Endometrial microvascular endothelial cells (primary cell): ENCODE measurements around the gene SMCHD1. TPM values are rescaled to one million over a fixed set of nuclear protein-coding genes. Genes with fewer than 3 reads are reported as not detected.
"Not testable (repeated sequence)": the region's sequence is repeated elsewhere in the genome, so short reads cannot be mapped to it uniquely, and the experiment has no call there.

Source experiments
- in situ Hi-C: cut with HindIII; loops from 2 replicates; pipeline ENCODE4 v1.10.0; 2017; ENCODE audit warnings: low sequenced_read_pairs, low pct_unique_long_range_greater_than_20kb; ENCODE audit errors: inconsistent ontology term
- total RNA-seq: library from RNA; depleted of rRNA; stranded (reverse); fragments of >200 nt; gene quantifications from one replicate; pipeline ENCODE4 v1.2.3, GENCODE V29; 2015; ENCODE audit errors: inconsistent ontology term

The SMCHD1 gene
- total RNA-seq, 1 donor from 2014 or later: 27.6 TPM

DNA sequence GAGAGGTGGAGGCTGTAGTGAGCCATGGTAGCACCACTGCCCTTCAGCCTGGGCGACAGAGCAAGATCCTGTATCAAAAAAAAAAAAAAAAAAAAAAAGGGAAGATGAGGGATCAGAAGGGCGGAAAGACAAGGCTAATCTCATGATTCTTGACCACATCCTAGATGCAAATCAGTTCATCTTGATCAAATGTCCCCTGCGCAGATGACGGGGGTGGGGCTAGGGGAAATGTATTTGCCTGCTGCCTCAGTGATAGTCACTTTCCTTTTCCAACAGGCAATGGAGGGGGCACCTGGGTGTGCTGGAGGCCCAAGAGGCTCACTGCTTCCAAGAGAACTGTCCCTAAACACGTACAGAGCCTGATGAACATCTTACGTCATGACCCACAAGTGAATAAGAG is 187.6 kb downstream of the SMCHD1 start:
- in situ Hi-C loops: no loop called here

DNA sequence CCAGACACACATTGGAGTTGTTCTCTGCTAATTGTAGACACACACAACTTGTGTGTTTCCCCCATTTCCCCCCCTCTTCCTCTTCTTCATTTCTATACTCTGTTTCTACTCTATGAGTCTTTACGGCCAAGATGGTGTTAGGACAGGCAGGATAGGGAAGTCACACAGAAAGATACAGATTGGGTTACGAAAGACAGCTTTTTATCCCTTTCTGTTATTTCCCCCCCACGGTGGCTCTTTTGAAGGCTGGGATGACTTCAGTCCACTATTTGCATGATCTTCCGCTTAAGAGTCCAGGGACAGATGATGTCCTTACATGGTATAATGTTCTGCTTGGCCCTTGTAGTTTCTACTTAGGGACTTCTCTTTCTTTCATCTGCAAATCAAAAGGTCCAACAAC is 189.6 kb downstream of the SMCHD1 start:
- in situ Hi-C loops: no loop called here

DNA sequence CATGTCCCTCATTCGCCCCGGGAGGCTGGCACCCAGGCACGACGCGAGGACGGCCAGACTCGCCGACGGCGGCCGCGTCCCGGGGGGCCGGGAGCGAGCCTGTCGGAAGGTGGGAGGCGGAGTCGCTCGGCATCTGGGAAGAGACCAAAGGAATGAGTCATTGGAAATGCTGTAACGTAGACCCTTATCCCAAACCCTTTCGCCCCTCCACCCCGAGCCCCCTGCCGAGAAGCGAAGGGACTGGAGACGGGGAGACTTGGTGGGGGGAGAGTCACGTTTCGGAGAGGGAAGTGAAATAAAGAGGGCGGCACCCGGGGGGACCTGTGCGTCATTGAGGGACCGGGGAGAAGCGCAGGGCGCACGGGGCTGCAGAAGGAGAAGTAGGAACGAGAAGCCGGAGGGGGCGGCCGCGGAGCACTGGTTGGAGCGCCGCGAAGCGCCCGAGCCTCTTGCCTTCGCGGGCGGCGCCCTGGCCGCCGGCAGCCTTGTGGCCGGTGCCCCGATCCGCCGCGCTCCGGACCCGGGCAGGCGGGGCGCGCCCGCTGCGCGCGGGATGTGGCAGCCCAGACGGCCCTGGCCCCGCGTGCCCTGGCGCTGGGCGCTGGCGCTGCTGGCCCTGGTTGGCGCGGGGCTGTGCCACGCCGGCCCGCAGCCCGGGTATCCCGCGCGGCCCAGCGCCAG is 191.2 kb downstream of the SMCHD1 start, which contains the start of gene EMILIN2:
Gene EMILIN2, plus strand, starts transcription at position 371 of the 681 bp plus-strand sequence. Its CDS starts 183 bp downstream, at position 554.
- in situ Hi-C loops: no loop called here

DNA sequence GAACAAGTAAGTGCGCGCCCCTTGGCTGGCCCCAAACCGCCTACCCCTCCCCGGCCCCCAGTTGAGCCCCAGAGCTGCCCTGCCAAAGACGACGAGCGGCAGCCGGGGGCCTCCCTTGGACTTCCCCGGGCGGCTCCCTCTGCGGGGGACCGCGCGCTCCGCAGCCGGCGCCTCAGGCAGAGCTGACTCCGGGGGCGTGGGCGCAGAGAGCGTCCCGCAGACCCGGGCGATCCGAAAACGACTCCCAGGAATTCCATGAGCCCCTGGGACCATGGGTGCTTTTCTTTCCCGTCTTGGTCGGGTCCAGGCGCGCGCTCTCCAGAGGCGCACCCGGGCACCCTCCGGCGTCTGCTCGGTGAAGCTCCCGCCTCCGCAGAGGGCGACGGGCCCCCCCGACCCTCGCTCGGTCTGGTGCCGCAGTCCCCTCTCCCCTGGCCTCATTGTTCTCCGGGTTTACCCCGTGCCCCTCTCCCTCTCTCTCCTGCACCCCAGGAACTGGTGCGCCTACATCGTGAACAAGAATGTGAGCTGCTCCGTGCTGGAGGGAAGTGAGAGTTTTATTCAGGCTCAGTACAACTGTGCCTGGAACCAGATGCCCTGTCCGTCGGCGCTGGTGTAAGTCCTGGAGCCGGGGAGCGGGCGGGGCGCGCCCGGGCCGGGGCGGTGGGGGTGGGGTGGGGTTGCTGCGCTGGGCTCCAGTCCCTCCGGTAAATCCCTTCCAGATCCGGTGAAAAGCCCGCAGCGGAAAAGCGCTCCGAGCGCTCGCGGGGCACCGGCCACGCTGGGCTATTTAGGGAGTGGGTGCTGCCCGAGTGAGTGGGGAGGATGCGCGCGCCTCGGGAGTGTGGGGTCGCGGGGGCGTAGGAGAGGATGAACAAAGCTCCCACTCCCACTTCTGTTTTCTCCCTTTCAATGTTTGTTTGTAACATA is 192.1 kb downstream of the SMCHD1 start:
- in situ Hi-C loops: no loop called here

DNA sequence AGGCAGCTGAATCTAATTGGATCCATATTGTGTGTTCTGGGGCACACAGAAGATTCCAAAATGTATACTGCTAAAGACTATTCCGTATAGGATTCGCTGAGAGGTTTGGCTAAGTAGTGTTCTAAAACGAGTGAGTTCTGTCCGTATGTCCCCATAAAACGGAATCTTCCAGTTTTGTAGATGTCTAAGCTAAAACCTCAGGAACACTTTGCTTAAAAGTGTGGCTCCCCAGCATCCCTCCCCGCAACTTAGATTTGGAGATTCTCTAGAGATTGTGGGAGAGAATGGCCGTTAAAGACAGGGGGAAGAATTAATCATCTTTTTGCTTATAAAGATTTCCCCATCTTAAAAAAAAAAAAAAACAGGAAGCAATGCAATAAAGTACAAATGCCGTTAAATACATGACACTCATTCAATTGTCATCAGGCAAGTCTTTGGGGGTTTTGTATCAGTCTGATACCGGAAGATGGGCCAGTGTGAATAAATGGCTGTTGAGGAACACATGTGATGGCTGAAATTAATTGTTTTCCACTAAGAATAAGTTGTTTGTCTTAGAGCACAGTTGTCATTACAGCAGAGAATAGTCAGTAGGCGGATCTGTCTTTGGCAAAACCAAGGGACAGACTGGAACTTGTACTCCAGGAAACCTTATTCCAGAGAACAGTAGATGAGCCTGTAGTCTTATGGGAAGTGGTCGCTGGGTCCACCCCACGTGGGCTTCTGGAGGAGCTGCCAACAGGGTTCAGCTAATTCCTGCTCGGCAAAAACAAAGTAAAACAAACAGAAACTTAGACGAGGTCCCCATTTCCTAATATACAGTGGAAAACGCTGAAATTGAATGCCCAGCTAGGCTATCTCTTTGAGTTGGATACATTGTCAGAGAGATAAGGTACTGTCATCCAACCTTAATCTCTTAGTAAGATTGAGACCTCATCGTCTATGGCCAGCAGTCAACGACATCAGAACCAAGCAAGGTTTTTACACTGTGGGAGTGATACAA is 193.0 kb downstream of the SMCHD1 start:
- in situ Hi-C loops: no loop called here

DNA sequence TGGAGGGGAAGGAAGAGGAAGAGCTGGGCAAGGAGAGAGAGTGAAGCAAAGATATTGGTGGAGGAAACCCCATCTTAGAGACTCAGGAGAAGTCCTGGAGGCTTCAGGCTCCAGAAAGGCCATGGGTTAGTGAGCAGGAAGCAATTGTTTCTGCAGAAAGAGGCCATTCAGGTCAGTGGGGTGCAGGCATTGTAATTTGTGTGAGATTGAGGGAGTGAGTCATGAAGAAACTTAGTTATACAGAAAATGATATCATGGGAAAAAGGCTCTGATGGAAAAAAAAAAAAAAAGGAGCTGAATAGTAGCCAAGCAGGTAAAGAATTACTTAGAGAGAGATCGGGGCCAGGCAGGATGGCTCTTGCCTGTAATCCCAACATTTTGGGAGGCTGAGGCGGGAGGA is 195.3 kb downstream of the SMCHD1 start:
- in situ Hi-C loops: no loop called here

DNA sequence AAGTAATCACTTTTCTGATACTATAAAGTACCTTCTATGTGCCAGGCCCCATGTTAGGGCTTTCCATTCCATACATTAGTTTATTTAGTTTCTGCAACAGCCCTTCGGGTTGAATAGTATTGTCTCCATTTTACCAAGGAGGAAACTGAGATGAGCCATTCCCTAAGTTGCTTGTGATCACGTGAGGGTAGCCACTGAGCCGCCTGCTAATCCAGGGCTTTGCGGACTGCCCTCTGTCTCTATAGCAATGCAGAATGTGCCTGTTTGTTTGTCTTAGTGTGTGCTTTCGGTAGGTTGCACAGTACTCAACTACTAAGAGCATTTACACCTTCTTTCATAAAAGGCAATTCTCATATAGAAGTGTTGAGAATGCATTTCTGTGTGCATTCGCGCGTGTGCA is 196.2 kb downstream of the SMCHD1 start:
- in situ Hi-C loops: no loop called here

DNA sequence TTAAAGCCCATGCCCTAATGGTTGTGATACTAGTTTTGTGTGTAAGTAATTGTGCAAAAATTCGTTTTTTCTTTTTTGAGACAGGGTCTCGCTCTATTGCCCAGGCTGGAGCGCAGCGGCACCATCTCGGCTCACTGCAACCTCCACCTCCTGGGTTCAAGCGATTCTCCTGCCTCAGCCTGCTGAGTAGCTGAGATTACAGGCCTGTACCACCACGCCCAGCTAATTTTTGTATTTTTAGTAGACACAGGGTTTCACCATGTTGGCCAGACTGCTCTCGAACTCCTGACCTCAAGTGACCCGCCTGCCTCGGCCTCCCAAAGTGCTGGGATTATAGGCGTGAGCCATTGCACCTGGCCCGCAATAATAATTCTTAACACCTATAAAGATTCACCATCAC is 196.9 kb downstream of the SMCHD1 start:
- in situ Hi-C loops: not testable (repeated sequence)

DNA sequence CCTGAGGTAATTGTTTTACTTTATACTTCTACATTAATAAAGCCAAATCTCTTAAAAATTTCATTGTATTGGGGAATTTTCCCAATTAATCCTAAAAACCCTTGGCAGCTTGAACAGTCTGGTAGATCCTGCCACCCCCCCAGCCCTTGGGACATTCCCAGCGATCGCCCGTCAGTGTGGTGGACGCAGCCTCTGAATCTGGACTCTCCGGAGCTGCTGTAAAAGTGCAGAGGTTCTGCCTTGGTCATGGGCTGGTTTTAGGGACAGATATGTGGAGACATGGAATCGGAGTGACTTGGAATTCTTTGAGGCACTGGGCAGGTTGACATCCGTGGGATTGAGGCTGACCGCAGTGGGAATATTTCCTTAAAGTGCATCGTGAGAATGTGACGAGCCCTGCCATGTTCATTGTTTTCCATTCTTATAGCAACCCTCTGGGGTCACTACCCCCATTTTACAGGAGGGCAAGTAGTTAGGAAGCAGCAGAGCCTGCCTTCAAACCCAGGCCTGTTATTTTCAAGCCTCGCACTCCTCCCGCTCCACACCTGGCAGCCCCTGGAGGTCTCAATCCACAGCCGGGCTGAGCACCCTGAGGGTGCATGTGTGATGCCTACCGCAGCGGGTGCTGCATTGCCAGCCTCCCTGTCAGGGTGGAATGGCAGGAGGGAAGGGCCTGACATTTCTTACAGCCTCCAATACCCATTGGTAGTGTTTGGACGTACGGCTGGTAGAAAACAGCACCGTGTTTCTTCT is 197.8 kb downstream of the SMCHD1 start:
- in situ Hi-C loops: no loop called here

DNA sequence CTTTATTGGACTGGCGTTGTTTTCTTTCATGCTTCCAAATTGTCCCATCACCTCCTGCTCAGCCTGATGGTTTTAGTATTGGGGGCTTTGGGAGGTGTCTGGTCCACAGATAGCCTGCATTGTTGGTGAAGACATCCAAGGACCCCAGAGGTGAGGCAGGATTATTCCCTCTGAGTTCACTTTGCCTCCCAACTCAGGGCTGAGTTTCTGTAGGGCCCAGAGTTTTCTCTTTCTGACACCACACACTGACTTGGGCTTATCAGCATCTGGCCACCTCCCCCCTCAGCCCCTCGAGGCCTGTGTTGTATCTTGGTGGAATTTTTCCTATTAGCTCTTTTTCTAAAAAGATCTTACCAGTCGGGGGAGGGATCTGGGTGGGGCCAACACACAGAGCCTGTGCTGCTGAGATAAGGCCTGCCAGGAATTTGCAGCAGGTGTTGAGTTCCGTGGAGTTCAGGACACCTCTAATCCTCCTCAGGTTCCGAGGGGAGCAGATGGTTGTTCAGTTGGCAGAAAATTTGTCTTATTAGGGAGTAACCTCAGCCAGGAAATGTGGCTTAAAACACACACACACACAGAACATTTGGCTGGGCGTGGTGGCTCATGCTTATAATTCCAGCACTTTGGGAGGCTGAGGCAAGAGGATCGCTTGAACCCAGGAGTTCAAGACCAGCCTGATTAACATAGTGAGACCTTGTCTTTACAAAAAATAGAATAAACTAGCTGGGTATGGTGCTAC is 198.6 kb downstream of the SMCHD1 start:
- in situ Hi-C loops: no loop called here

Other genes with a start within 250 kb of the SMCHD1 start
- 8.5 TPM for gene METTL4, start 84.2 kb upstream of the SMCHD1 start, total RNA-seq
- 21.1 TPM for gene NDC80, start 84.2 kb upstream of the SMCHD1 start, total RNA-seq
- gene EMILIN2, start 191.3 kb downstream of the SMCHD1 start, total RNA-seq: 8.1 TPM